MCF 10A (cell line): Measurements from ENCODE around the gene SLC17A1. TPM values are rescaled to one million over a fixed set of nuclear protein-coding genes. Genes with fewer than 3 reads are reported as not detected.

Experiments used
- BruUV-seq: library from RNA; stranded (reverse); fragments of 400-500 nt; replicated peaks from 2 replicates; lab custom pipeline; 2021; lab: Mats Ljungman, UMichigan
- CTCF ChIA-PET: fragments of 300-600 bp; sonication (Branson Sonifier 250); formaldehyde crosslinking; extraction: SDS; loops from one replicate; lab custom pipeline; 2021; ENCODE audit warnings: antibody characterized with exemption, inconsistent platforms; lab: Yijun Ruan, JAX
- POLR2A ChIA-PET: fragments of 300-600, 350-650 bp; sonication (Branson Sonifier 250); formaldehyde crosslinking; extraction: SDS; loops from one replicate; lab custom pipeline; 2020; ENCODE audit warnings: antibody characterized with exemption, inconsistent platforms; lab: Yijun Ruan, JAX
- DNase-seq: peaks from one replicate; pipeline ENCODE4 v3.0.0-alpha.2; 2018; ENCODE audit not compliant: unreplicated experiment
- H3K27ac Mint-ChIP-seq: one replicate; pipeline ENCODE4 v1.8.0; 2022; ENCODE audit warnings: mild to moderate bottlenecking, low read depth, mixed read lengths; ENCODE audit not compliant: unreplicated experiment
- H3K27me3 Mint-ChIP-seq: one replicate; pipeline ENCODE4 v1.8.0; 2022; ENCODE audit warnings: mixed read lengths; ENCODE audit not compliant: insufficient read depth, unreplicated experiment
- H3K36me3 Mint-ChIP-seq: one replicate; pipeline ENCODE4 v1.8.0; 2022; ENCODE audit warnings: mild to moderate bottlenecking, moderate library complexity, mixed read lengths; ENCODE audit not compliant: insufficient read depth, unreplicated experiment
- H3K4me1 Mint-ChIP-seq: one replicate; pipeline ENCODE4 v1.8.0; 2022; ENCODE audit warnings: mixed read lengths; ENCODE audit not compliant: insufficient read depth, unreplicated experiment
- H3K4me3 Mint-ChIP-seq: one replicate; pipeline ENCODE4 v1.8.0; 2022; ENCODE audit warnings: mild to moderate bottlenecking, moderate library complexity, mixed read lengths; ENCODE audit not compliant: unreplicated experiment
- H3K9me3 Mint-ChIP-seq: one replicate; pipeline ENCODE4 v1.8.0; 2022; ENCODE audit warnings: mixed read lengths; ENCODE audit not compliant: unreplicated experiment
- CTCF ChIP-seq: fragments of 200-600 bp; IDR thresholded peaks from one replicate; pipeline ENCODE4 v1.8.0; 2022; ENCODE audit warnings: antibody characterized with exemption, mild to moderate bottlenecking; ENCODE audit not compliant: unreplicated experiment
- intact Hi-C: fragments of 100-400 bp; cut with micrococcal nuclease; formaldehyde crosslinking; loops from 2 replicates; pipeline ENCODE4 v1.14.1; 2022
- total RNA-seq: library from RNA; stranded (reverse); gene quantifications from 2 replicates; pipeline ENCODE4 v1.2.3, GENCODE V29; 2022

Gene SLC17A1
- total RNA-seq, 1 experiment from 2014 or later = not detected

GRCh38 chr6:25781134-25781533 is 50.7 kb downstream of the SLC17A1 start:
- no peak overlapping the region for H3K4me3 Mint-ChIP-seq
- H3K9me3 Mint-ChIP-seq = no peaks in the 10 kb centered on the region
- peaks cover 11% of the 10 kb centered on the region for H3K27me3 Mint-ChIP-seq
- no peaks in the 10 kb centered on the region for H3K4me1 Mint-ChIP-seq
- TF ChIP-seq CTCF = no peak
- no peaks in the 10 kb centered on the region for H3K36me3 Mint-ChIP-seq
- no TSS peak for BruUV-seq
- no peak overlapping the region for H3K27ac Mint-ChIP-seq
- no peak for DNase-seq
- ChIA-PET CTCF (interaction anchor here (0.5 to 0.7 kb wide), 2 partner anchors 180 to 824 kb away, joined by 3 read pairs; no protein-coding TSS in a partner anchor), POLR2A (no interaction called here)
- intact Hi-C loops = no loop called here

GRCh38 chr6:25777856-25778649 is 53.8 kb downstream of the SLC17A1 start:
- Mint-ChIP-seq H3K27me3 (peaks cover 11% of the 10 kb centered on the region), H3K36me3 (no peaks in the 10 kb centered on the region), H3K27ac (no peak overlapping the region), H3K4me3 (no peak overlapping the region), H3K4me1 (no peaks in the 10 kb centered on the region), H3K9me3 (no peaks in the 10 kb centered on the region)
- no peak for TF ChIP-seq CTCF
- intact Hi-C loops = no loop called here
- no TSS peak for BruUV-seq
- ChIA-PET POLR2A (no interaction called here), CTCF (no interaction called here)
- no peak for DNase-seq

- Mint-ChIP-seq H3K4me1 (no peaks in the 10 kb centered on the region), H3K9me3 (no peaks in the 10 kb centered on the region), H3K27ac (no peak overlapping the region), H3K36me3 (no peaks in the 10 kb centered on the region), H3K4me3 (no peak overlapping the region), H3K27me3 (peaks cover 11% of the 10 kb centered on the region)
- CTCF ChIA-PET = no interaction called here
- BruUV-seq = no TSS peak
- POLR2A ChIA-PET = no interaction called here
- TF ChIP-seq CTCF = no peak
- intact Hi-C loops = no loop called here
- DNase-seq = no peak
Observed at GRCh38 chr6:25777031-25777430, 54.8 kb downstream of the SLC17A1 start.

GRCh38 chr6:25774120-25774715 is 57.6 kb downstream of the SLC17A1 start:
- Mint-ChIP-seq H3K27me3 (peaks cover 11% of the 10 kb centered on the region), H3K4me1 (no peaks in the 10 kb centered on the region), H3K9me3 (no peaks in the 10 kb centered on the region), H3K4me3 (no peak overlapping the region), H3K27ac (no peak overlapping the region), H3K36me3 (no peaks in the 10 kb centered on the region)
- CTCF ChIA-PET = no interaction called here
- no peak for DNase-seq
- intact Hi-C loops = no loop called here
- no peak for TF ChIP-seq CTCF
- BruUV-seq = no TSS peak
- POLR2A ChIA-PET = no interaction called here
